Activated T-helper 9 cell treated with anti-CD3 and anti-CD28 coated beads, Interleukin-2, amount 50 U/mL, for 16 hours (primary cell): ENCODE data around the gene RTL10.

Source experiments
- DNase-seq: peaks from one replicate; pipeline ENCODE4 v3.0.0-alpha.2; 2020; ENCODE audit warnings: low read depth

The RTL10 gene

GRCh38 chr22:19876314-19876940 lies 21.8 kb upstream of the RTL10 start:
- DNase-seq: no peak

DNA sequence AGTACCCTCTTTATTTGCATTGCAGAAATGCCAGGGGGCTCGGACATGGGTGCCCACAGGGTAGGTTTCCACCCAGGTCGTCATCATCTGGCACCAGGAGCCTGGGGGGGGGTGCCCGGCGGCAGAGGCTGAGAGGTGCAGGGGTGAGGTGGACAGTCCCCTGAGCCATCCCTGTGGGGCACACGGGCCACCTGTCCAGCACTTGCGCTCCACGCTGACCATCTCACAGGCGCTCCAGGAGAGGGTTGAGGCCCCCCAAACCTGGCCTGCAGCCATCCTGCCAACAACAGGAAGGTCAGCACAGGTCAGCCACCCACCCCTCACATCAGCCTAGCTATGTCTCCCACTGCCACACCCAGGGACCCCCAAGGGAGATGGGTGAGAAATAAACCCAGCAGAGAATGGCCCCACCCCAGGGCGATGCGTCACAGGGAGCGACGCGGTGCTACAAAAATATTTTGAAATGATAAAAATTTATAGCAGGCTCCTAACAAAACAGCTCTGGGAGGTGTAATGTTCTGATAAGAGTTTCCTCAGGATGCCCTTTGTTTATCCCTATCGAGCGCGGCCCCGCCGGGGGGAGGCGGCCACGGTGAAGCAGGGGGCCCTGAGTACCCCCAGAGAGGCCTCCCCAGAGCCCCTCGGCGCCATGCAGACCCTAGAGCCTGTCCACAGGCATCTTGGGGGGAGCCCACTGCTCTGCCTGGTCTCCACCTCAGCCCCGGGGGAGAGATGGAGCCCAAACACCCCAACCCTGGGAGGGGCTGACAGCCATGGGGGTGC lies 21.0 kb upstream of the RTL10 start:
- DNase-seq: no peak

DNA sequence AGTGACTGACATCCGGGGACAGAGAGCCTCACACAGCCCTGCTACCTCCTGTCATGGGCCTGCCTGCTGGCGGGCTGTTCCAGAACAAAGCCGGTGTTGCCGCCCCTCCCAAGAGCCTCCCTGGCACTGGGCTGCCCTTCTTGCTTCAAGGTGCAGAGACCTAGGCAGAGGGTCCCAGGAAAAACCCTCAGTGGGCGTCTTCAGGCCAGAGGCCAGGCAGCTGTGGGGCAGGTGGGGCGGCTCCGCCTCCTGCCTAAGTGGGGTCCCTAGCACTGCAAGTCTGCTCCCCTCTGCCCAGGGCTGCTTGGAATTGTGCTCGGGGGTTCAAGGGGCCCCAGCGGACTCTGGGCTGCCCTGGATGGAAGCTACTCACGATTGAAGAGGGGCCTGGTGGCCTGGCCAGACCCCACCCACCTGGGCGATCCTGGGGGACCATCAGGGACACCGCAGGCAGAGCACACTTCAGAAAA lies 20.4 kb upstream of the RTL10 start:
- DNase-seq: no peak

DNA sequence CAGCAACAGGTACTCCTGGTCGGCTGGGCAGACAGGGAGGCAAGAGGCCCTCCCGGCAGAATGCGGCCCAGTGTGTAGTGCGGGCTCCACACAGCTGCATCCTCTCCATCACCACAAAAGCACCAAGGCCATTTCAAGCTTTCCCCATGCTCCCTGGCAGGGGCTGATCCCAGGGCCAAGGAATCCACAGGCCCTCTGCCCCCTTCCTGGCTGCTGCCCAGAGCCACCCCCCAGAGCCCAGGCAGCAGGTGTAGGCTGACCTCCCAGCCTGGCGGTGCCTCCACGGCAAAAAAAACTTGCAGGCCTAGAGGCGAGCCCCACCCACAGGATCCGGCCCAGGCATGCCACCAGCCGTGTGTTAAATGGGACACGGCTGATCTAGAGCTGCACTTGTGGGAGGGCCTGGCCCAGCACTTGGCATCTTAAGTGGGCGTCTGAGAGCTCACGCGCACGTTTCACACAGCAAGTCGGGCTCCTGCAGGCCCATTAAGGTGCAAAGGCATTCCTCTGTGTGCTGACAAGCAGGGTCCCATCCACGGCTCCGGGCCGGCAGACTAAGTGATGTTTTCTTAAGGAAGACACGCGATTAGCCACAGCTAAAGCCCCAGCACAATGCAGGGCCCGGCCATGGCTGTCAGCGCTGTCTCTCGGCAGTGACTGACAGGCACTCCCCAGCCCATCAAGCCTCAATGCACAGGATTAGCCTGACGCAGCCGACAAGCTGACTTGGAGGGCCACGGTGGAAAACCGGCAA lies 19.8 kb upstream of the RTL10 start:
- no peak for DNase-seq

DNA sequence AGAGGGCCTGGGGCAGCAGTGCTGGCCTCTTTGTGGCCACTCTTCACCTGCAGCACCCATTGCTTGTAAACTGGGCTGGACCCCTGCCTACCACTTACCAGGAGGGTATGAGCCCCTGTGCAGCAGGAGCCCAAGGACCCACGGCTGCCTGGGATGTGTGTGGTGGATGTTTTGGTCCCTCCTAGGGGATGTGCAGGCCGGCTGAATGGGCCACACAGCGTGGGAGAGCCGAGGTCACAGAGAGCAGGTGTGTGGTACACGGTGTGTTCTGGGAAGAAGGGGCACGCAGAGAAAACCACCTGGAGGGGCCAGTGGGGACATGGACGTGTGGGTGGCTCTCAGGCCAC lies 19.3 kb upstream of the RTL10 start:
- no peak for DNase-seq

DNA sequence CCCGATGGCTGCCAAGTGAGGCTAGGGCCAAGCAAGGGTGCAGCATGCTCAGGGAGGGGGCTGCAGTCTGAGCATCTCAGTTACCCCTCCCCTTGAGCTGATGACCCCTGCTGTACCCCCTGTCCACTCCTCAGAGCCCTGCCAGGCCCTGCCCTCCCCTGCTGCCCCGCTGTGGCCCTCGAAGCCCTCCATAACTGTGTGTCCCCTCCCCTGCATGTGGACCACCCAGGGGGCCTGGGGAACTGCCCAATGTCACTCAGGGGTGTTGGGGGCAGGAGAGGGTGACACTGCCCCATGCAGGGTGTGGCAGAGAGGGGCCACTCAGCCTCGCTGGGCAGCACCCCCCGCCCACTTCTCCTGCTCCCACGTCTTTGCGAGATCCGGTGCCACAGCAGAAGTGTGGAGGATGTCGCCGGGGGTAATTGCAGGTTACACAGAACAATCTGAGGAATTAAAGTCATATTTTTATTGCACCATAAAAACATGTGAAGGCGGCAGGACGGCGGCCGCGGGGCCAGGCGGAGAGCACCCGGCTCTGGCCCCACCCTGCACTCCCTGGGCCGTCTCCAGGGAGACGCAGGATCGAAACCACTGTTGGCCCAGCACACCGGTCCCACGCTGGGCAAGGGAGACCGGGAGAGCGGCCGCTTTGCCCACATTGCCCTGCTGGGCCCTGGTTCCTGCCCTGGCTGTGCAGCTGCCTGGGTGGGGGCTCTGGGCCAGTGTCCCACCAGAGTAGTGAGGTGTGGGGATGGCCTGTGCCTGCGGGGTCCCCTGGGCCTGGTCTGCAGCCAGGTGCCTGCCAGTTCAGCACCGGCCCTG lies 18.7 kb upstream of the RTL10 start:
- no peak for DNase-seq

DNA sequence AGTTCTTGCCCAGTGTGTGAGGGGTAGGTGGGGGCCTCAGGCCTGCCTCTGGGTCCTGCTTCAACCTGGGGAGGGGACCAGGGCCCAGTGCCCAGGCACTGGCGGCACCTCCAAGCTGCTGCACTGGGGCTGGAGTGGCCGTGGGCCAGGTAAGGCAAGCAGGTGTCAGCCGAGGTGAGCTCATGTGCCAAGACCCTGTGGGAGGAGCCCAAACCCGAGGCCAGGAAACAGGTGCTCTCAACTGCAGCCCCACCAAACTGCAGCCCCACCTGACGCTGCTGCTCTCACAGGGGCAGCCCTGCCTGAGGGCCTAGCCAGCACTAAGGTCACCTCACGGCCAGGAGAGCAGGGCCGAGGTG lies 18.1 kb upstream of the RTL10 start:
- DNase-seq: no peak

DNA sequence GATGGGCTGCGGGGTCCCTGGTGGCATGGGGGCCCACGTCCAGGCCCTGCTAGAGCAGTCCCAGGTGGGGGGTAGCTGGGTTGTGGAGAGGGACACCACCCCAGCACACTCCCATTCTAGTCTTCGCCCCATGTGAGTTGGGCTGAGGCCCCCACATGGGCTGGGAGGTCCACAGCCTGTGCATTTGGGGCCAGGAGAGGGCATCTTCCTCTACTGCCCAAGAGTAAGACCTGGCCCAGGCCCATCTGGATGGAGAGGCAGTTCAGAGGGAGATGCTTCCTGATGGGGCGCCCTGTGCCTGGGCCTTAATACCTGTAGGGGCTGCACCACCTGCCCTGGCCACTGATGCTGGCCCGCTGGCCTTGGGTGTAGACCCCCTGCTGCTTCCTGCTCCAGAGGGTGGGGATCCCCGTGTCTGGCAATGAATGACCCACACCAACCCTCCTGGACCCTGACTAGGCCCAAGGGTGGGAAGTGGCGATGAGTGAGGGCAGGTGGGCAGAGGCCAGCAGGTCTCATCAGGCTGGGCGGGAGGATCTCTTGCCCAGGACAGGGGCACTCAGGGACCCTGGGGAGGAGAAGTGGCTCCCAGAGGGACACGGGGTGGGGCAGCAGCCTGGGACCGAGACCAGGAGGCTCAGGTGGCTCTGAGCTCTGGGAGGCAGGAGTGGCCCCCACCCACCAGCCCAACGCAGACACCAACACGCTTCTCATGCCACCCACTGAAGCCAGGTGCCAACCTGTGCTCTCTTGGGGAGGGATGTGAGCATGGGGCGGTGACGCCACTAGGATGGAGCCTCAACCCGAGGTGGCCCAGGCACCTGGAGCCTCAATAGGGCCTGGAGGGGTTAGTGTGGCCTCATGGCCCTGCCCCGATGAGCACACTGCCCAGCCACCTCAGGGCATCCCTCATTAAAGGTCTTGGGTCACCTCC lies 17.4 kb upstream of the RTL10 start:
- no peak for DNase-seq

- no peak for DNase-seq
Measured at GRCh38 chr22:19871023-19871844, 16.6 kb upstream of the RTL10 start.

DNA sequence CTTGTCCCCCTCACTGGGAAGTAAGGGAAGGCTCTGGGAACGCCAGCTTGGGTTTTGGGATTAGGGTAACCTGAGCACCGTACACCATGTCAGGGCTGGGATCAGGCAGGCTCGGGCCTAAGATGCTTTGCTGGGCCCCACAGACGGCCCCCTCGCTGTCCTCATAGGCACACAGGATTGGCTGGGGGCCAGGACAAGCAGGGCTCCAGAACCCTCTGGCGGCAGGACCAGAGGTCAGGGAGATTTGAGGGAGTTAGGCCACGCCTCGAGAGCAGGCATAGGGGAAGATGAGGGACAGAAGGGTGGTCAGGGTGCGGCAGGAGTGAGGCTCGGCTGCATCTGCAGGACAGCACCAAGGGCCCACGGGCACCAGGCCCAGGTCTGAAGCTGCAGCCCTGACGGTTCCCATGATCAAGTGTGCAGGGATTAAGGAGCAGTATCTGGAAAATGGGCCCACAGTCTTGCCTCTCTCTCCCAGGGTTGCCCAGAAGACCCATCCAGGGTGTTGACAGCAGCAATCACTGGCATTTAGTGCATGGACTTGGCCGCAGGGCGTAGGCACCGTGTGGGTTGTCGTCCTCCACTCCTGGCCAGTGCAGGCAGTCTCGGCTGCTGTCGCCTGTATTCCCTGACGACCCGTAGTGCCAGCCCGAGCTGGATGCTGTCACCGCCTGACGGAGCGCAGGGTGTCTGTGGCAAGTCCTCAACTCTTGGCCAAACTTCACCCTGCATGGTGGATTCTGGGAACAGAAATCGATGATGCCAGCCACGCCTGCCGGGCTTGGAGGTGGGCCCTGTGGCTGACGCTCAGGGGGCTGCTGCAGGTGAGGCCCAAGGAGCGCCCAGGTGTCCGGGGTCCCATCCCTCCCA lies 15.7 kb upstream of the RTL10 start:
- no peak for DNase-seq

GRCh38 chr22:19869497-19870152 lies 15.0 kb upstream of the RTL10 start:
- DNase-seq: no peak

DNA sequence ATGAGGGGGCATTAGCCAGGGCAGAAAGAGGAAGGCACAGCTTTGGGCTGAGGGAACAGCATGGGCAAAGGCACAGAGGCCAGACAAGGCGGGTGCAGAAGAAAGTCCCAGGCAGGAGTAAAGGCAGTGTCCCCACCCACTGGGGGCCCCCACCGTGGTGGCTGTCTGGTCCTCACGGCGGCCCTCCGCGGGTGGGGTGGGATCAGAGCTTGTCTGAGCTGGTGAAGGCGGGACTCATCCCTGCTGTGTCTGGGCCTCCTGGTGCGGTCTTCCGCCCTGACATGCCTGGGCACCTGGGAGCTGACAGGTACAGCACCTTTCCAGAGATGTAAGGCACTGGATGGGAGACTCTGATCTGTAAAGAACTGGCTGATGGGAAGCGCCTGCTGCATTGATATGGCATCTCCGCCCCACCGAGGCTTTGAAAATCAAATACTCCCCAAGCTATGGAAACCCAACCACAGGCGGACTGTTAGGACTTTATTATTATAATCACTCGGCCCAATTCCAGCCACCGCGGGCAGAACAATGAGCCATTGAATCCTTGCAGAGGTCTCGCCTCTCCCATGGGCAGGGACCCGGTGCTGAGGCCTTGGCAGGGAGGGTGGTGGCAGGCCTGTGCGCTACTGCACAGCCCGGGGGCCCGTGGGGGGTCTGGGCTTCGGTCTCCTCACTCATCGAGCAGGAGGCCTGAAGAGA lies 14.2 kb upstream of the RTL10 start:
- no peak for DNase-seq

DNA sequence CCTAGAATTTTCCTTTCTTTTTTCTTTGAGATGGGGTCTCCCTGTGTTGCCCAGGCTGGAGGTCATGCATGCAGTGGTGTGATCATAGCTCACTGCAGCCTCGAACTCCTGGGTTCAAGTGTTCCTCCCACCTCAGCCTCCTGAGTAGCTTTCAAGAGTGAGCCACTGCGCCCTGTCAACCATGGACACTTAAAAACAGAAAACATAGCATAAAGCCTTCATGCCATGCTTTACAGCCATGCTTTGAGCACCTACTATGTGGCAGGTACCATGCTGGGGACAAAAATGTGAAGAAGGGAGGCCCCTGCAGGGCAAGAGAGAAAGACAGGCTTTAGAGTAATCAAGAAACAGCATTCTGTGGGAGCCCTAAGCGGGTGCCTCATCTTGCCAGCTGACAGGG lies 13.7 kb upstream of the RTL10 start:
- no peak for DNase-seq

DNA sequence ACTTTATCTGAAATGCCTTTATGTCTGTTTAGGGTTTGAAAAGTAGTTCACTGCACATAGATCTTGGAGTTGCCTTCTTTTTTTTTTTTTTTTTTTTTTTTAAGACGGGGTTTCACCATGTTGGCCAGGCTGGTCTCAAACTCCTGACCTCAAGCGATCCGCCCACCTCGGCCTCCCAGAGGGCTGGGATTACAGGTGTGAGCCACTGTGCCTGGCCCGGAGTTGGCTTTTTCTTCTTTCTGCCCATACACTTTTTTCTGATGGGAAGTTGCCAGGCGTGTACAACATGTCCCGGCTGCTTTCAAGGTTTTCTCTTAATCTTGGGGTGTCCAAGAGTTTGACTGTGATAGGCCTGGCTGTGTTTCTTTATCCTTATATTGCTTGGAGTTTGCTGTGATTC lies 12.9 kb upstream of the RTL10 start:
- no peak for DNase-seq

DNA sequence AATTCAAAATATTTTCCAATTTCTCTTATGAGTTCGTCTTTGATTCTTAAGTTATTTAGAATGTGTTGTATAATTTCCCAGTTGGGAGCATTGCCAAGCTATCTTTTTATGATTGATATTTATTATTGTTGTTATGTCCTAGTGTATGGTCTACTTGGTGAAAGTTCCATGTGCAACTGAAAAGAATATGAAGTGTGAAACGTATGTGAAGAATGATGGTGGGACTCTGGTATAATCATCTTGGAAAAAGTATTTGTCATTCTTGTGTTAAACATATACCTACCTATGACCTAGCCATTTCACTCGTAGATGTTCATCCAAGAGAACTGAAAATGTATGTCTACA lies 12.0 kb upstream of the RTL10 start:
- no peak for DNase-seq

- DNase-seq: no peak
Measured at GRCh38 chr22:19865141-19865829, 10.6 kb upstream of the RTL10 start.

DNA sequence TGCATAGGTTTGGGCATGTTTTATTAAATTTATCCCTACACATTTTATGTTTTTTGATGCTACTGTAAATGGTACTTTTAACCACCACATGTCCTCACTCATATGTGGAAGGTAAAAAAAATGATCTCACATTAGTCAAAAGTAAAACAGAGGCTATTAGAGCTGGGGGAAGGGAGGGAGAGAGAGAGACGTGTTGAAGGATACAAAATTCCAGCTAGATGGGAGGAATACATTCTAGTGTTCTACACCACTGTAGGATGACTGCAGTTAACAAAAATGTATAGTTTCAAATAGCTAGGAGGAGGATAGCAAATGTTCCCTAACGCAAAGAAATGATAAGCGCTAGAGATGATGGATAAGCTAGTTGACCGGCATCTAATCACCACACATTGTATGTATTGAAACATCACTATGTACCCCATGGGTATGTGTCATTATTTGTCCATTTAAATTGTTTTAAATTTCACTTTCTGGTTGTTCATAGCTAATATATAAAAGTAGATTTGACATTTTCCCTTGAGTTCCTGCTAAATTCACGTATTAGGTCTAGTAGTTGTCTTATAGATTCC lies 9.9 kb upstream of the RTL10 start:
- DNase-seq: no peak
